Upper lobe of left lung (tissue), 4 donors: ENCODE measurements around the gene OR2T4.

Experiments
- CTCF ChIP-seq, 6 experiments: fragments of 450-650 bp in 4 of 6; fragments of 200-600 bp in 2 of 6; sonication (generic) in 2 of 6; IDR thresholded peaks; one replicate each; pipeline ENCODE4 v1.5.1; 2016 to 2019; ENCODE audit warnings: antibody characterized with exemption in 6 of 6
- POLR2AphosphoS5 ChIP-seq, 2 donors: sonication (generic); formaldehyde crosslinking; IDR thresholded peaks; one replicate each; pipeline ENCODE4 v1.5.1; 2017; ENCODE audit warnings: antibody characterized with exemption in 2 of 2

- TF ChIP-seq CTCF (IDR thresholded peaks at IDR 0.05) (no peak), POLR2AphosphoS5 (IDR thresholded peaks at IDR 0.05) (no peak)
Measured at GRCh38 chr1:248376916-248377315, 15.5 kb downstream of the OR2T4 start.
